HG03442 (cell line): ENCODE measurements around the gene ARMC9.
"Not testable (repeated sequence)": the region's sequence is repeated elsewhere in the genome, so short reads cannot be mapped to it uniquely, and the experiment has no call there.

Source experiments
- ATAC-seq: cut with Tn5 transposase; IDR thresholded peaks from one replicate; pipeline ENCODE4 v1.9.1; 2021; ENCODE audit warnings: mild to moderate bottlenecking, moderate library complexity; ENCODE audit not compliant: unreplicated experiment

The ARMC9 gene

GRCh38 chr2:231181860-231182512 lies 16.4 kb upstream of the ARMC9 start:
- peak; percentile 70 for ATAC-seq

GRCh38 chr2:231182513-231182899 lies 15.9 kb upstream of the ARMC9 start:
- ATAC-seq, result no peak

- ATAC-seq, result no peak
Observed at GRCh38 chr2:231183851-231184250, 14.6 kb upstream of the ARMC9 start.

- ATAC-seq, result no peak
Observed at GRCh38 chr2:231184319-231184718, 14.1 kb upstream of the ARMC9 start.

DNA sequence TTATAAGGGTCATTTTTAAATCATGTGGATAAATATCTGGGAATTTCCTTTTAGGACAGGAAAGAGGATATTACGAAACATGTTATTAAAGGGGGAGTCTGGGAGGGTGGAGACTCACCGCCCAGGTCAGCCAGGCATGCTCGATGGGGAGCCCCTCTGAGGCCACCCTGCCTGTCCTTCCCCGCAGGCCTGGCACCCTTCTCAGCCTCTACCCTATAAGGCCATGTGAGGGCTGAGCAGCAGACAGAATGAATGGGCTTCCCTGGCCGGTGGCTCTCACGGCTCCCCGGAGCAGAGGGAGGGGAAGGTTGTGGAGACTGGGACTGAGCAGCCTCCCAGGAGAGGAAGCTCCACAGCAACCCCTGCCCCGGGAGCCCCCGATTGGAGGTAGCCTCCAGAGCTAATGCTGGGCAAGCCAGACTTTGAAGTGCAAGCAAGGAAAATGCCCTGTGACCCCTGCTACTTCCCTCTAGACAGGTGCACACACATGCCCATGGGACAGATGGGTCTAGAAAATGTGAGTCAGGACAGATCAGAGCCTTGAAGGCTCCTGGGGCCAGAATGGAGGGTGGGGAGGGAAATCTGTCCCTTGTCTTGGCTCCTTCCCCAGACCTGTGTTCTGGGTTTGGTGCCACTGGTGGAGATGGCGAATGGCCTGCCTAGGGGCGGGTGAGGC lies 13.2 kb upstream of the ARMC9 start:
- no peak for ATAC-seq

- no peak for ATAC-seq
Observed at GRCh38 chr2:231185886-231186285, 12.5 kb upstream of the ARMC9 start.

GRCh38 chr2:231186325-231186724 lies 12.1 kb upstream of the ARMC9 start:
- ATAC-seq, result no peak

DNA sequence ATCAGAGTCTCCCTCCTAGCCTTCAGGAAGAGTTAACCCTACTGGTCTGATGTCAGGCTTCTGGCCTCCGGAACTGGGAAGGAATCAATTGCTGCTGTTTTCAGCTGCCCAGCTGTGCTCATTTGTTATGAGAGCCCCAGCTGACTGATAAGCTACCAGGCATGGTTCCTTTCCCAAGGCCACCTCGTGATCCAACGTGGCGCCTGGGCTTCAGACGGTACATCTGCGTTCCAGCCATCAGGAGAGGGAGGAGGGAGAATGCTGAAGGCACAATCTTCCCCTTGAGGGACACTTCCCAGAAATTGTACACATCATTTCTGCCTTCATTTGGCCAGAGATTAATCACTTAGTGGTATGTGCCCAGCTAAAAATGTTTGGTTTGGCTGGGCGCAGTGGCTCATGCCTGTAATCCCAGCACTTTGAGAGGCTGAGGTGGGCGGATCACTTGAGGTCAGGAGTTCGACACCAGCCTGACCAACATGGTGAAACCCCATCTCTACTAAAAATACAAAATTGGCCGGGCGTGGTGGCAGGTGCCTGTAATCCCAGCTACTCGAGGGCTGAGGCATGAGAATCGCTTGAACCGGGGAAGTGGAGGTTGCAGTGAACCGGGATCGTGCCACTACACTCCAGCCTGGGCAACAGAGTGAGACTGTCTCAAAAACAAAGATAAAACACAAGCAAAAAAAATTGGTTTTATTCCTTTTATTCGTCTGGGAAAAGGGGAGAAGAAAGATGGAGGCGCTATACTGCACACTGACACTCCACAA lies 10.5 kb upstream of the ARMC9 start:
- no peak for ATAC-seq

DNA sequence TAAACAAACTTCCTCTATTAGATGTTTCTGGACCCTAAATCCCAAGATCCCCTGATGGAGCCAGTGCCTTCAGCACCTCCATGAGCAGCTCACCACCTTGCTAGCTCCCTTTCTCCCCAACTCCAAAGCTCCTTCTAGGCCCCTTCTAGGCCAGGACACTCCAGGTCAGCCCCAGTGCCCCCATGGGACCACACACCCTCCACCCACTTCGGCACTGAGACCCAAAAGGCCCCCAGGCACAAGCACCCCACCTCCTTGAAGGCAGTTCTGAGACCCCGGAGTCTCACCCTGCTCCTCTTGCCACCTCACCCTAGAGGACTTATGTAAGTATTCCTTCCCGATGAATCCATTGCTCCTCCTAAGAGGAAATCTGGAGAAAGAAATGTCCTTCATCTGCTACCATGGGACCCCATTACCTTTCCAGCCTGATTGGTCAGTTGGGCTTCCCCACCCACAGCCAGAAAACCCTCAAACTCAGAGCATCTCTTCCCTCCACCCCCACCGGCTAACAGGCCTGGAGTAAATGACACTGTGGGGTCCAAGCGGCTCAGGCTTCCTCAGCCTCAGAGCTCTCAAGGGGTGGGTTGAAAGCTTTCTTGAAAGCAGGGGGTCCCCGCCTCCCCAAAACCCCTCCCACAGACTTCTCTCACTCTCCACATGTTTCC lies 9.8 kb upstream of the ARMC9 start:
- ATAC-seq, result no peak

DNA sequence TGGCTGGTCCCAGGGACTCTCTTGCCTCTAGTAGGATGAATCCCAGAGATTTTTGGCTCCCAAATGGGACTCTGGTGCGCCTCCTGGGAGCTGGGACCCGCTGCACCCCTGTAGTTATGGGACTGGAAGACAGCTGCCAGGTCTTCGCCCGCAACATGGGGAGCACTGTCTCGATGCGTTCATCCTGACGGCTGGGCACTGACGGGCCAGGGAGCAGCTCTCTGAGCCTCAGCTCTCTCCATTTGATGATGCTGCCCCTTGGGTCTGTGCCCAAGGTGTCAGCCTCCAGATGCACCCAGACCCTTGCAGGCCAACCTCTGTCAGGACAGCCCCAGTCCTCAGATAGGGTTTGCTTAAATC lies 9.3 kb upstream of the ARMC9 start:
- ATAC-seq, result no peak

DNA sequence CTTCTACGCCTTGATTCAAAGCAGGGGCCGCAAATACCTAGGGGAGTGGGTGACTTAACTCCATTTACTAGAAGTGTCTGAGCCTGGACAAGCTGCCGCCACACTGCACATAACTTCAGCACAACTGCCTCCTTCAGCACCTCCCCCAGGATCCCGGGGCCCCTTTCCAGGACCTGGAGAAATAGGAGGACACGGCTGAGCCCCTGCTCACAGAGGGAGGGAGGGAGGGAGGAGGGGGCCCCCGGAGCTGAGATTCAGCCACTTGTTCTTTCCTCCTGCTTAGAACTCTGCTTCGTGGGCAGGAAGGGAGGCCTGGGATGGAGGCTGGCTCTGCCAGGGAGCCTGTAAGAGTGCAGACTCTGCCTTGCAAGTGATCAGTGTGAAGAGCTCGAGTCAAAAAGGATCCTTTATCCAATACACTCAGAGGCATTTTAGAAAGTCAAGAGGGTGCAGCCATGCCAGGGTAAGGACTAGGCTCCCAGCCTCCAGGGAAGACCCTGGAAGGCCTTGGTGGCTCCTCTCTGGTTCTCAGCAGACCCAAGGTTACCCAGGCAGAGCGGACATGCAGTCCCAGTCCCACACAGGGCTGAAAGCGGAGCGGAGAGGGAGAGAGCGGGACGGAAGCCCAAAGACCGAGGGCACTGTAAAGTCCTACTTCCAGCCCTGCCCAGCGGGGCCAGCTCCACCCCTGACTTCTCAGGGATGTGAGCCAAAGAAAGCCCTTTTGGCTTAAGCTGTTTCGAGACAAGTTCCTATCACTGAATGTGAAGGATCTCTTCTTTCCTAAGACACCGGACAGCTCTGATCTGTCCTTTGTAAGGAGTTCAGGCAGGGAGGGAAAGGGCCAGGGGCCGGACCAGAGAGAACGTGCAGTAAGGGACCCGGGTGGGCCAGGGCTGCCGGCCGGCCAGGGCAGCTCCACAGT lies 8.6 kb upstream of the ARMC9 start:
- ATAC-seq, result no peak

- no peak for ATAC-seq
Observed at GRCh38 chr2:231190531-231191197, 7.8 kb upstream of the ARMC9 start.

GRCh38 chr2:231191896-231192872 lies 6.2 kb upstream of the ARMC9 start:
- no peak for ATAC-seq

DNA sequence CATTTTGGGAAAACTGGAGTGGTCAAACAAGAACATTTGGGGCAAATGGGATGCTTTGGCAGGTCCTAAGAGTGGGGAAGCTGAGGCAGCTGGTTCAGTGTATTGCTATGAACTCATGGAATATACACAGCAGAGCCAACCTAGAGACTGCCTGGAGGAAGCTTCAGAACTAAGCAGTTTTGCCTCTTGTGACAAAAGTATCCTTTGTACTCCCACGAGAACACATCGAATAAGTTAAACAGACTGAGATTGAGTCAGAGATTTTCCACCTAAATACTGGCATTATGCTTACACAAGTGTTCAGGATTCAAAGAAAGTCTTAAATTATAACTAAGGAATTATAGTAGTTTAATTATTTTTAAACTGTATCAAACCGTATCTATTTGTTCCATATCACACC lies 5.2 kb upstream of the ARMC9 start:
- no peak for ATAC-seq

- no peak for ATAC-seq
Observed at GRCh38 chr2:231196592-231196991, 1.8 kb upstream of the ARMC9 start.

DNA sequence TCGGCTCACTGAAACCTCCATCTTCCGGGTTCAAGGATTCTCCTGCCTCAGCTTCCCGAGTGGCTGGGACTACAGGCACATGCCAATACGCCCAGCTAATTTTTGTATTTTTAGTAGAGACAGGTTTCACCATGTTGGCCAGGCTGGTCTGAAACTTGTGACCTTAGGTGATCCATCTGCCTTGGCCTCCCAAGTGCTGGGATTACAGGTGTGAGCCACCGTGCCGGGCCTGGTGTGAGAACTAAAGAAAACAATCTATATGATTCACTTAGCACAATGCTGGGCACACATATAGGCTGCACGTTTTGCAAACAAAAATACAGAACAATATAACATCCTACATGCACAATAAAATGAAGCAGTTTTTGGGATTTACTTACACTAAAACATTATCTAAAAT lies 1.2 kb upstream of the ARMC9 start:
- not testable (repeated sequence) for ATAC-seq

DNA sequence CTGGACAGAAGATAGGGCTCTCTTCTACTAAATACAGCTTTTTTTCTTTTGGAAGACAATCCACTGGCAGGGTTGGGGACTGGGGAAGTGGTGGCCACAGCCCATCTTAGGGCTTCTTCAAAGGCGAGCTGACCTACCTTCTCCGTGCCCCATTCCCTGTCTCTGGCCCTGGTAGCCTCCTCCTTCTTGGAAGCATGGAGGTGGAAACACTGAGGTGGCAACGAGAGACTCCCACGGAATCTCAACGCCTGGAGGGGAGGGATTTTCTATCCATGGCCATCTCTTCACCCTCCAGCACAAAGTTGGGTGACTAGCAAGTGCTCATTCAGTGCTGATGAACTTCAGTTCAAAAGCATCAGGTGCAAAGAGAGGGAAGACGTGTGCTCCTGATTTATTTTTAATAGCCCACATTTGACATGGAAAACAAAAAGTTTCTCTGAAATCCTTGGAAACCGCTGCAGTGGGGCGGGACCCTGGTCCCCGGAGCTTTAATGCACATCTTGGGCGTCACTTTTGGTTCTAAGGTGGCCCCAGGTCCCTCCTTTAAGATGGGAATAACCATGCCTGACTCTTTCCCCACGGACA lies 633 bp upstream of the ARMC9 start:
- ATAC-seq, result no peak

DNA sequence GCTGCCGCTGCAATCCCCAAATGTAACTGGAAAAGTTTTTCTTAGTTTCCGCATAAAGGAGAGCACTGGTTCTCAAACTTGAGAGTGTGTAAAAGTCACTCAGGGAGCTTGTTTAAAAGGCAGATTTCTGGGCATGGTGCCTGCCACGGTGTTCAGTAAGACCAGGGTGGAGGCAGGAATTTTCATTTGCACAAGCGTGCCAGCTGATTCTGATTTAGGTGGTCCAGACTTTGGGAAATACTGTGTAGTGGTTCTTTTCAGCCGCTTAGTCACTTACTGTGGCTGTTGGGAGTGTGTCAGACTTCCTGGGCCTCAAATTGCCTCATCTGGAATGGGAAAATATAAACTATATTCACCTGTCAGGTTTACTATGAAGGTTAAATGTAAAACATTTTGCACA lies 788 bp downstream of the ARMC9 start:
- ATAC-seq, result no peak
